Measurements from ENCODE around the gene UNC50.
"Not testable (repeated sequence)": the region's sequence is repeated elsewhere in the genome, so short reads cannot be mapped to it uniquely, and the experiment has no call there.

Gene UNC50

DNA sequence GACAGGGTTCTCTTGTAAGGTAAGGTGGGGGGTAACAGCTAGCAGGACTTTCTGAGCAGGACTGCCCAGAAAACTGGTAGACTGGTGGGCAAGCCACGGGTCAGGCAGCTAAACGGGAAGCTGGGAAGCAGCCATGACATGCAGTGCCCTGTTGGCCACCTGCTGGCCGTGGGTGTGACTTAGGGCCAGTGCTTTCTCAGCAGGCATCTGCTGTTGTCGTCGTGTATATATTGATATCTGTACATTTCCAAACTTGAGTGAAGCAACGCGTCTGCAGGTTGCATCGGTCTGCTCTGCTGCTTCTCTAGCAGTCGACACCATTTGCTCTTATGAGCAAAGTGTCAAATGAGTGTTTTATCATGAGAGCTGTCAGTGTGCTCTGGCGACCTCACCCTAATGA is 31.1 kb upstream of the UNC50 start:
- DNase-seq: no peak

DNA sequence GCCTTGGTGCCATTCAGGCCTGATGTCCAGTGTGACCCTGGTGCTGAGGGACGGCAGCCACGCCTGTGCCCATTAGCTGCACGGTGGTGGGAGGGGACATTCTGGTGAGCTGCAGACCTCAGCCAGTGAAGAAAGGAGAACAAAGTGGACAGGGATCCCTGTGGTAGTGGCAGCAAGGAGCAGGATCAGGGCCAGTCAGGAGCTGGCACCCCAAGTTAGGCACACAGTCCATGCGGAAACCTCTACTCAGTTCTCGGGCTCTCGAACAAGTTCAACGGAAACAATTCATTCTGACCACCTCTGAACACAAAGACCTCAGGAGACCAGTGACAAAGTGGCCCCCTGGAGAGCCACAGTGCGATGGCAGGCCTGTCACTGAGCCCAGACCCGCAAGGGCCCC is 30.2 kb upstream of the UNC50 start:
- DNase-seq: no peak

DNA sequence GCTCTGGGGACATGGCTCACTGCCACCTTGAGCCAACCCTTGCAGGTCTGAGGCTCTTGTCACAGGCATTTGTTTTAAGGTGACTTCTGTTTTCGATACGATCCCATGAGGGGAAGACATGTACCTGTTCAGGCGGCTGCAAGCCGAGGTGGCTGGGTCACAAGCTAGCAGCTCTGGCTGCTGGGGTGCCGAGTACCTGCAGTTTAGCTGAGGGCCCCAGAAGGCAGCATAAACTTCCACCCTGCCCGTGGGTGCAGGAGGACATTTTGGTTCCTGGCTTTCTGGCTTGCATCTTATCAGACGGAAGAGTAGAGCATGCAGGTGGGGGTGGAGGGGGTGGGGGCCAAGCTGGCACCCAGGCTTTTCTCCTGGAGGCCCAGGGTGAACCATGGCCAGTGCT is 28.5 kb upstream of the UNC50 start:
- DNase-seq: no peak

DNA sequence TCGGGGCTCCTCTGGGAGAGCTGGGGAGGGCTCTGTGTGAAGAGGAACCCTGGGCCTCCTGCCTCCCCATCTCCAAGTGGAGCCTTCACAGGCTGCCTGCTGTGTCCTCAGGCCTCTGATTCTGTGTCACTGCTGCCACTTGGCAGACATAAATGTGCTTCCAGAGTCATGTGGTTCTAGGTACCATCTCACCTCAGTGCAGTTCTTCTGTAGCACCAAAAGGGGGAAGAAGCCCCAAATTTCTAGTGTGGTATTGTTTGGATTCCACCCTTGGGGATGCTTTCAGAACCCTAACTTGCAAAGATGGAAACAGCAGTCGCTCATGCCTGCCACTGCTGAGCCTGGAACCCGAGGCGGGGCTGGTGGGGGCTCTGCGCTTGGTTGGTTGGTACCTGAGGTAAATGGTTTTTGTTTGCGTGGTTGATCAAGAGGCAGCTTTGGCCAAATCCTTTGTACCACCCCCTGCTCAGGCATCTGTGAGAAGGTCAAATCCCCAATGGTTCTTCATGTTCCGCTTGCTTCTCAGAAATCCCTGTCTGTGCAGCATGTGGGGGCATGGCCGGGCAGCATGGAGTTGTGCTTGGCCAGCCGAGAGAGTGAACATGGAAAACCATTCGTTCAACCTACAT is 27.6 kb upstream of the UNC50 start:
- DNase-seq: no peak

DNA sequence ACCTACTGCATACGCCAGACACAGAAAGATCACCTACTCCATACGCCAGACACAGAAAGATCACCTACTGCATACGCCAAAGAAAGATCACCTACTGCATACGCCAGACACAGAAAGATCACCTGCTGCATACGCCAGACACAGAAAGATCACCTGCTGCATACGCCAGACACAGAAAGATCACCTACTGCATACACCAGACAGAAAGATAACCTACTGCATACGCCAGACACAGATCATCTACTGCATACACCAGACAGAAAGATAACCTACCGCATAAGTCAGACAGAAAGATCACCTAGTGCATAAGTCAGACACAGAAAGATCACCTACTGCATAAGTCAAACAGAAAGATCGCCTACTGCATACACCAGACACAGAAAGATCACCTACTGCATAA is 25.9 kb upstream of the UNC50 start:
- no peak for DNase-seq

DNA sequence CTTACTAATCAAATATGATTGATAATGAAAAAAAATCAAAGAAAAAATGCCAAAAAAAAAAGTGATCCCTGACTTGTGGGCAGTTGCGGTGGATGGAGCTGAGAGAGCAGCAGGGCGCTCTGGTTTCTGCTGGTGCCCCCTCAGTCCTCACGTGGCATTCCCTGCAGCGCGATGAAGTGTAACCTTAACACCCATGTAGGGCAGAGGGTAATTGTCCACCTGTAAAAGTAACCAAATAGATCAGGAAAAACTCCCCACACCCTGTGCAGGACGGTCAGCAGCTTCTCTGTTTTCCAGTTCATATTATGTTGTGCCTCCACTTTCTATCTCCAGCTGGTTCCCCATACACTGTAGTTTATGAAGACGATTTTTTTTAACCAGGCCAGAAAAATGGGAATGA is 25.1 kb upstream of the UNC50 start:
- DNase-seq: no peak

DNA sequence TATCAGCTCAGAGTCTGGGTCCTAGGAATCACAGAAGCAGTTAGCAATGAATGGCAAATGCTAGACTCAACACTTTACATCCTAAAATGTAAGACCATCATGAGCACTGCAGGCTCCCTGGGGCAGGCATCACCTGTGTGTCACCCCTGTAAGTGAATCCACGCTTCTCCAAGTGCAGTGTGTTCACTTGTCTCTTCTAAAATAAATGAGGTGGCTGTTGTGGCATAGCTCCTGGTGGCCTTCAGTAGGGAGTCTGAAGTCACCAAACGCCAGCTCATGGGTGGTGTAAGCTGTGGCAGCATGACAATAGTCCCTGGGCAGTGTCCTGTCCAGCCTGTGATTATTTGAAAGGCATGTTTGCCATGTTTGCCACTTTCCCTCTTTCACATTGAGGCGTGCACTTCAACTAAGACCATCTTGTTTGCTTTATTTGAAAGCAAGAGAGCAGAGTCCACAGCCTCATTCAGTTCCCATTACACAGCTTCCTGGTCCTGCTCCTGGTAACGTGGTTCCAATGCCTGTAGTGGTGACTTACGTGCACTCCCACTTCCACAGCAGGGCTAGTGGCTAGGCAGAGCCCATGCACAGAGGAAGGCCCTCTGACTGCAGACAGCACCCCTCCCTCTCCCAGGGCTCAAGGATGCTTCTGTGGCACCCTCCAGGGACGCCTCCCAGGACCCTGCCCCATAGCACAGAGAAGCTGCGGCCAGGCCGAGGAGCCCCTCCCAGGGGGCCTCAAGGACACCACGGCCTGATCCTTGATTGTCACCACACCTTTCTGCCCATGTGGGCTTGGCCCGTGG is 24.4 kb upstream of the UNC50 start:
- DNase-seq: no peak

GRCh38 chr2:98585386-98585785 is 23.0 kb upstream of the UNC50 start:
- no peak for DNase-seq

DNA sequence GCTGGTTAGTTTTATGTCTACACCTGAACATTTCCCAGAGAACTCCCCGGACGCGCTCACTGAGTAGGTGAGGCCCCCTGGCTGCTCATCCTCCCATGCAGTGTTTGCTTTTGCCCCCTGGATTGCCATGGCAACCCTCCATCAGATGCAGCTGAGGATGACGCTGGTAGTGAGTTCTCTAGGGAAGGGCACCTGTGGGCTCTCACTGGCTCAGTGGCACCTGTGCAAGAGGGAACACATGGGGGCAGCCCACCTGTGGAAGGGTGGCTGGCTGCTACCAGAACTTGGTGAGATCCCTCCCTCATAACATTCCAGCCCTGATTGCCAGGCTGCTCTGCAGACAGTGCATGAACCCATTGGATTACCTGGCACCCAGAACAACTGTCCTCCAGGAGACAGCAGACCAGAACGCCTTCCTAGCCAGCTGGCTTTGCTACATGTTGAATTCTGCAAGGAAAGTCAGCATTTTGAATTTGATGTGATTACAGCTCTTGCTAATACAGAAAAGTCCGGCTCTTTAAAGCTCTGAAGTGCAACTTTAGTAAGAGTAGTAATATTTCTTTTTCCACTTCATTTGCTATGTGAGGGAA is 21.7 kb upstream of the UNC50 start:
- no peak for DNase-seq

GRCh38 chr2:98588880-98589431 is 19.4 kb upstream of the UNC50 start:
- DNase-seq: no peak

DNA sequence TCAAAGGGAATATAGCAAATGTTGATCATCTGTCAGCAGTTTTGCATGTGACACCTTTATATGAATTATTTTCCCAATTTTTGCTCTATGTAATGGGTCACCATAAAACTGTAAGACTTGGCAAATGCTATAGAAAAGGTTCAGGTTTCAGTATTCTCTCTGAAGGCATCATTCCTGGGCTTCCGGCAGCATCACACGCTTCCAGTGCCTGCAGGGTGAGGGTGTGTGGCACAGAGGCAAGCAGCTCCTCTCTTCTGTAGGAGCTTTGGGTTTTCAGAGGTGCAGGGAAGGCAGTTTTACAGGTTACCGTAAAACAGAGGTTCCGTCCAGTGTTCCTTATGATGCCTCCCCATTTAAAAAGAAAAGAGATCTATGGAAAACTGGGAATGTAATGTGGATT is 18.9 kb upstream of the UNC50 start:
- DNase-seq: no peak

GRCh38 chr2:98592565-98592964 is 15.8 kb upstream of the UNC50 start:
- no peak for DNase-seq

DNA sequence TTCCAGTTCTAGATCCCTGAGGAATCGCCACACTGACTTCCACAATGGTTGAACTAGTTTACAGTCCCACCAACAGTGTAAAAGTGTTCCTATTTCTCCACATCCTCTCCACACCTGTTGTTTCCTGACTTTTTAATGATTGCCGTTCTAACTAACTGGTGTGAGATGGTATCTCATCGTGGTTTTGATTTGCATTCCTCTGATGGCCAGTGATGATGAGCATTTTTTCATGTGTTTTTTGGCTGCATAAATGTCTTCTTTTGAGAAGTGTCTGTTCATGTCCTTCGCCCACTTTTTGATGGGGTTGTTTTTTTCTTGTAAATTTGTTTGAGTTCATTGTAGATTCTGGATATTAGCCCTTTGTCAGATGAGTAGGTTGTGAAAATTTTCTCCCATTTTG is 13.7 kb upstream of the UNC50 start:
- not testable (repeated sequence) for DNase-seq

DNA sequence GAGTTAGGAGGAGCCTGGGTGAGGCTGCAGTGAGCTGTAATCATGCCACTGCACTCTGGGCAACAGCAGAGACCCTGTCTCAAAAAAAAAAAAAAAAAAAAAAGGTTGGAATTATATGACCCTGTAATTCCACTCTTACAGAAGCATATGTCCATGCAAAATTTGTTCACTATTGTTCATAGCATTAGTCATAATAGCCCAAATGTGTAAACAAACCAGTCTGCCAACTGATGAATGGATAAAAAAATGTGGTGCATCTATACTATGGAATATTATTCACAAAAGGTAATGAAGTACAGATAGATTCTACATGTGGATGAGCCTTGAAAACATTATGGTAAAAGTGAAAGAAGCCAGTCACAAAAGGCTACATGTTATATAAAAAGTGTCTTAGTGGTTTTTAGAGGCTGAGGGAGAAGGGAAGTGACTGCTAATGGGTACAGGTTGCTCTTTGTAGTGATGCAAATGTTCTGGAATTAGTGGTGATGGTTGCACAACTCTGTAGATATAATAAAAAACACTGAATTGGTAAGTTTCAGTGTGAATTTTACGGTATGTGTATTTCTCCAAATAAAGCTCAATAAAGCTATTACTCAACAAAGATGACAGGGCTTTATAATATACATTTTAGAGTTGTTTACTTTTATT is 9.5 kb upstream of the UNC50 start:
- DNase-seq: no peak

DNA sequence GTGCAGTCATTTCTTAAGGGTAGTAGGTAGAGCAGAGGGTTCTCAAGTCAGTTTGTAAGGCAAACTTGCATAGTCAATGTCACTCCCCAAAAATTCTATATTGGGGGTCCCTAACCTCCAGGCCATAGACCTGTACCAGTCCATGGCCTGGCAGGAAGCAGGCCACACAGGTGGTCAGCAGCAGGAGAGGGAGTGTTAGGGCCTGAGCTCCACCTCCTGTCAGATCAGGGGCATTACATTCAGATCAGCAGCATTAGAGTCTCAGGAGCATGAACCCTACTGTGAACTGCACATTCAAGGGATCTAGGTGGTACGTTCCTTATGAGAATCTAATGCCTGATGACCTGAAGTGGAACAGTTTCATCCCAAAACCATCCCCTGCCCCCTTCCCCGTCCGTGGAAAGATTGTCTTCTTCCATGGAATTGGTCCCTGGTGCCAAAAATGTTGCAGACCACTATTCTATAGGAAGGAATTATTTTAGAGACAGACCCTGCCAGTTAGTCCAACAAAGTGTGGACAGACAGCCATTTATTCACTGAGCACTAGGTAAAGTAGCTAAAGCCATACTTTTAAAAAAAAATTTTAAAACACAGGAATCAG is 6.8 kb upstream of the UNC50 start:
- DNase-seq: no peak

DNA sequence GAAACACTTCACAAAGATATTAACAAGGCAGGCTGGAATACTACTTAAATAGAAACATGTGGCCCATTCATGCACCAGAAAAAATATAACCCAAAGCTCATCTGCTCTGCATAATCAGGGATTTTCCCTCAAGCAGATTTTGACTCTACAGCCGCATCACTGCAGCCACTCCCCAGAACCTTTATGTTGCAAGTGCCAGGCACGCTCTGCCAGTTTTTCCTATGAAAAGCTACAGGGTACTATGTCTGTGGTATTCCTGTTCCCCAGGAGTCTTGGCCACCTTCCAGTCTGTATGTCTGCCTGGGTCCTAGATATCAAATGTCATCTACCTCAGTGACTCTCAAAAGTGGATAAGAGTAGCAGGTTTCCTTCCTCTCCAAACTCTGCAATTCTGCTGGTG is 3.8 kb upstream of the UNC50 start:
- DNase-seq: no peak

DNA sequence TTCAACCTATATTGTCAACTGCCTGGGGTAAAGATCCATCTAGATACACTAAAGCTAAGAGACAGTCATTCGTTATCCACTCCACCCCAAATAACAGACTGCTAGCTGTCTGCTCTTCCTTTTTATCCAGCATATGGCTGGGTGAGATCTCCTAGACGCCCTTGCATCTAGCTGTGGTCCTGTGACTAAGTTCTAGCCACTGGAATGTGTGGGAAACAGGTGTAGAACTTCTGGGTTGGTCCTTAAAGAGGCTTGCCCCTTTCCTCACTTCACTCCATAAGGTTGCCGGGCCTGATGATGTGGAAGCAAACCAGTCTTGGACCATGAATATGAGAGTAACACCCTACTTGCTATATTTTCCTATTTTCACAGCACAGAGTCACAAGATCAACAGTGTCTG is 3.3 kb upstream of the UNC50 start:
- DNase-seq: no peak

DNA sequence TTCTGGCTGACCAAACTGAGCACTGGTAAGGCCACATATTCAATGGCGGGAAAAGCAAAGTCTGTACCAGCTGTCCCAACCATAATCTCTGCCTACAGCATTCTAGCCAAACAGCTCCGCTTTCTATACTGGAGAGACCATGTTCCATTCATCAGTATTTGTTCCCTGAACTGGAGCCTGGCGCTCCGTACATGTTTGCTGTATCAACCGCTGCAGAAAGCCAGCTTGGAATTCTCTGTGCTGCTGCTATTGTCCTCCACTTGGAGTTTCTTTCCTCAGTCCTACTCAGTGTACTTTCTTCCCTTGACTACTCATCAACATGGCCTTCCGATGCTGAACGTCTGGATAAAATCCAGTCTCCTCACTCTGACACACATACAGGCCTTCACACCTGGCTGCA is 2.0 kb upstream of the UNC50 start:
- DNase-seq: no peak

DNA sequence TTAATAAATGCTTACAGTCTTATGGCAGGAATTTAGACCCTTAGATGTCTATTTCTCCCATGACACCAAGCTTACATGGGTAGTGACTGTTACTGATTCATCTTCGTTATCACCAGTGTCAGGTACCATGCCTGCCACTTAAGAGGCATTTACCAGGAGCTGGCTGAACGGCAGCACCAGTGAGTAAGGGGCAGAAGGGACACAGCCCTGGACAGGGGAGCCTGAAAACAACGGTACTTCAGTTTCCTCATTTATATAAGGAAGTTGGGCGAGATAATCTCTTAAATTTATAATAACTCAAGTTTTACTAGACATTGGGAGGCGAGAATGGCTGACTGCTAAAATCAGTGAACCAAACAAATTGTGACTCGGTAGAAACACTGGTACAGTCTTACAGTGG is 1.3 kb upstream of the UNC50 start:
- DNase-seq: no peak

- DNase-seq: no peak
Observed at GRCh38 chr2:98607741-98608115, 661 bp upstream of the UNC50 start.

- no peak for DNase-seq
Observed at GRCh38 chr2:98608962-98609604, 694 bp downstream of the UNC50 start.

DNA sequence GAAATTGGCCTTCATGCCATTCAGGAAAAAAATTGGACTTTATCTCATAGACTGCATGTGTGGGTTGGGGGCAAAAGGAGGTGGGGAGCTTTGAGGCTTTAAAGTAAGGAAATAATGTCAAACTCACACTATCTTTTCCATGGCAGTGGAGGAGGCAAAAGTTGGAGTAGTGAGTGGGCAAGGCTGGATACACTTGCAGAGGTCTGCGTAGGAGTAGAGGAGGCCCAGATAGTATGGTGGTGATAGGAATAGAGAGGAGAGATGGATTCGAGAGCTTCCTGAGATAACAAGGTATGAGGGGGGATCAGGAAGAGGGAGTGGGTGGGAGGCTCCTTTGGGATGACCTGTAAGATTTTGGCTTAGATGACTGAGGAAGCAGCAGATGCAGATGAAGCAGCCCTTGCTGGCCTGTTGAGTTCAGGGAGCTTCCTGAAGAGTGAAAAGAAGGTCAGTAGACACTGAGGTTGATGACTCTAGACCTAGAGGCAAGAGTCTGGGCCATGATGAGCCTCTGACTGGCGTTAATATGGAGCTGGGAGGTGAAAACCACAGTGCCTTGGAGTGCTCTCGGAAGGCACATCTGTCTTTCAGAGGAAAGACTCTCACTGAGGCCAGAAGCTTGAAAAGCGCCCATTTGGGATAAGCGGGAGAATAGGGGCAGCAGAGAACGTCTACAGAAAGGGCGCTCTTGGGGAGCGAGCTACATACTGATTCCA is 5.8 kb downstream of the UNC50 start:
- no peak for DNase-seq

All from NCI-H1436 treated with DMSO at 0.1 percent for 48 hours (cell line).